HG02852 (cell line): Measurements from ENCODE around the gene STIL.
"Not testable (repeated sequence)": the region's sequence is repeated elsewhere in the genome, so short reads cannot be mapped to it uniquely, and the experiment has no call there.

Experiments used
- ATAC-seq: cut with Tn5 transposase; IDR thresholded peaks from one replicate; pipeline ENCODE4 v1.9.1; 2021; ENCODE audit warnings: mild to moderate bottlenecking, moderate library complexity; ENCODE audit not compliant: unreplicated experiment

STIL gene

GRCh38 chr1:47323599-47324031 is 9.7 kb upstream of the STIL start:
- ATAC-seq: no peak

GRCh38 chr1:47319968-47320367 is 6.0 kb upstream of the STIL start:
- ATAC-seq: not testable (repeated sequence)

GRCh38 chr1:47317841-47318240 is 3.9 kb upstream of the STIL start:
- ATAC-seq: no peak

GRCh38 chr1:47309427-47309826 is 4.5 kb downstream of the STIL start:
- no peak for ATAC-seq

- no peak for ATAC-seq
Measured at GRCh38 chr1:47302472-47302871, 11.5 kb downstream of the STIL start.

- ATAC-seq: no peak
Measured at GRCh38 chr1:47298025-47298699, 15.8 kb downstream of the STIL start.

- ATAC-seq: no peak
Measured at GRCh38 chr1:47295579-47295978, 18.4 kb downstream of the STIL start.

- not testable (repeated sequence) for ATAC-seq
Measured at GRCh38 chr1:47294863-47295262, 19.1 kb downstream of the STIL start.

GRCh38 chr1:47288116-47288515 is 25.8 kb downstream of the STIL start:
- not testable (repeated sequence) for ATAC-seq

- no peak for ATAC-seq
Measured at GRCh38 chr1:47280142-47280541, 33.8 kb downstream of the STIL start.

- ATAC-seq: no peak
Measured at GRCh38 chr1:47276850-47277249, 37.1 kb downstream of the STIL start.

- ATAC-seq: not testable (repeated sequence)
Measured at GRCh38 chr1:47275811-47276210, 38.1 kb downstream of the STIL start.

- ATAC-seq: not testable (repeated sequence)
Measured at GRCh38 chr1:47265529-47265928, 48.4 kb downstream of the STIL start.

GRCh38 chr1:47262787-47263413 is 51.0 kb downstream of the STIL start:
- ATAC-seq: no peak

GRCh38 chr1:47257224-47257623 is 56.7 kb downstream of the STIL start:
- no peak for ATAC-seq

GRCh38 chr1:47252795-47253194 is 61.2 kb downstream of the STIL start:
- ATAC-seq: no peak

GRCh38 chr1:47252369-47252768 is 61.6 kb downstream of the STIL start:
- ATAC-seq: no peak

GRCh38 chr1:47249755-47250154 is 64.2 kb downstream of the STIL start:
- ATAC-seq: no peak

GRCh38 chr1:47244339-47244862 is 69.5 kb downstream of the STIL start:
- ATAC-seq: no peak

- ATAC-seq: no peak
Measured at GRCh38 chr1:47243910-47244309, 70.0 kb downstream of the STIL start.

- no peak for ATAC-seq
Measured at GRCh38 chr1:47241114-47242113, 72.5 kb downstream of the STIL start.
